Activated CD4-positive, alpha-beta T cell treated with anti-CD3 and anti-CD28 coated beads, Interleukin-2, amount 10 ng/mL, durations not matched to agents 7 days and 5 days (primary cell): ENCODE data around the gene AKIP1. TPM values are rescaled to one million over a fixed set of nuclear protein-coding genes. Genes with fewer than 3 reads are reported as not detected.
"Not testable (repeated sequence)": the region's sequence is repeated elsewhere in the genome, so short reads cannot be mapped to it uniquely, and the experiment has no call there.

ENCODE experiments used
- CTCF ChIA-PET: fragments of 350-600 bp; sonication (Branson Sonifier 250); formaldehyde crosslinking; loops from one replicate; lab custom pipeline; 2021; ENCODE audit warnings: antibody characterized with exemption; lab: Charles Lee
- POLR2A ChIA-PET: fragments of 350-600 bp; sonication (Branson Sonifier 250); formaldehyde crosslinking; loops from one replicate; lab custom pipeline; 2021; ENCODE audit warnings: antibody characterized with exemption; lab: Charles Lee
- DNase-seq: peaks from one replicate; pipeline ENCODE4 v3.0.0-alpha.2; 2020
- H3K27ac Mint-ChIP-seq: one replicate; pipeline ENCODE4 v1.8.0; 2021; ENCODE audit warnings: mild to moderate bottlenecking, moderate library complexity, mixed read lengths
- H3K27me3 Mint-ChIP-seq: one replicate; pipeline ENCODE4 v1.8.0; 2021; ENCODE audit warnings: mixed read lengths
- H3K36me3 Mint-ChIP-seq: one replicate; pipeline ENCODE4 v1.8.0; 2021; ENCODE audit warnings: low read depth, mixed read lengths
- H3K4me1 Mint-ChIP-seq: one replicate; pipeline ENCODE4 v1.8.0; 2021; ENCODE audit warnings: mixed read lengths
- H3K4me3 Mint-ChIP-seq: one replicate; pipeline ENCODE4 v1.8.0; 2021; ENCODE audit warnings: mild to moderate bottlenecking, moderate library complexity, mixed read lengths
- H3K9me3 Mint-ChIP-seq: one replicate; pipeline ENCODE4 v1.8.0; 2021; ENCODE audit warnings: mixed read lengths
- total RNA-seq, 2 experiments: library from RNA; stranded (reverse); gene quantifications; one replicate each; pipeline ENCODE4 v1.2.3, GENCODE V29; 2021

Gene AKIP1
- total RNA-seq, result 10 to 100 TPM; 30.0 to 35.0 TPM

DNA sequence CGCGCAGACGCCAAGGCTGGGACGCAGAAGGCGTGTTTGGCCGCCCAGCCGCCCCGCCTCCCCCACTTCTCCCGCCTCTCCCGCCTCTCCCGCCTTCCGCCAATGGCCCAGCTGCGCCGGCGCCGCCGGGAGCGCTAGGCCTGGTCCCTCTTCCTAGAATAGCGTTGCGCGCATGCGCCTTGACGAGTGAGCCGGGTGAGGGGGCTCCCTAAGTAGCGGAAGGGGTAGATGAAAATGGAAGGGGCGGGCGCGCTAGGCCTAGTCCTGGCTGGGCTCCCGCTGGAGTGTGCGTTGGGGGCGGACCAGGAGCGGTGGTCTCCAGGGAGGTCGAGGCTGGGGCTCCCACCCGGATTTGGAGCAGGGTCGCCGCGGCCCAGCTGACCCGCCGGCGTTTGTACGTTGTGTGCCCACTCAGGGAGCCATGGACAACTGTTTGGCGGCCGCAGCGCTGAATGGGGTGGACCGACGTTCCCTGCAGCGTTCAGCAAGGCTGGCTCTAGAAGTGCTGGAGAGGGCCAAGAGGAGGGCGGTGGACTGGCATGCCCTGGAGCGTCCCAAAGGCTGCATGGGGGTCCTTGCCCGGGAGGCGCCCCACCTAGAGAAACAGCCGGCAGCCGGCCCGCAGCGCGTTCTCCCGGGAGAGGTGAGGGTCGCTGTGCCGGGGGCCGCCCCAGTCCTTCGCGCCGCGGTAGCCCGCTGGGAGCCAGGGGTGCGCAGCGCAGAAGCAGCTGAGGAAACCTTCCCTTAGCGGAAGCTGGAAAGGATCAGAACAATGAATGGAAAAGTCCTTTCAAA lies at the start of gene AKIP1:
Gene AKIP1 (plus strand): TSS at position 161 of the 795 bp plus-strand sequence. CDS start 261 bp downstream, at position 422.
- Mint-ChIP-seq H3K27me3 (peaks cover 9% of the 10 kb centered on the region), H3K4me1 (peaks cover 61% of the 10 kb centered on the region), H3K9me3 (no peaks in the 10 kb centered on the region), H3K27ac (peak within 1 kb of the TSS; percentile 89), H3K36me3 (peaks cover 11% of the 10 kb centered on the region), H3K4me3 (peak within 1 kb of the TSS; percentile 92)
- peak; percentile 88 for DNase-seq
- CTCF ChIA-PET, result interaction anchor here (0.6 to 1.2 kb wide), 4 partner anchors 16 to 940 kb away, joined by 3 to 5 read pairs (median 3); no protein-coding TSS in a partner anchor
- POLR2A ChIA-PET, result interaction anchor here (0.7 to 1.2 kb wide), 3 partner anchors 12 to 1868 kb away, joined by 3 to 8 read pairs (median 4); no protein-coding TSS in a partner anchor

DNA sequence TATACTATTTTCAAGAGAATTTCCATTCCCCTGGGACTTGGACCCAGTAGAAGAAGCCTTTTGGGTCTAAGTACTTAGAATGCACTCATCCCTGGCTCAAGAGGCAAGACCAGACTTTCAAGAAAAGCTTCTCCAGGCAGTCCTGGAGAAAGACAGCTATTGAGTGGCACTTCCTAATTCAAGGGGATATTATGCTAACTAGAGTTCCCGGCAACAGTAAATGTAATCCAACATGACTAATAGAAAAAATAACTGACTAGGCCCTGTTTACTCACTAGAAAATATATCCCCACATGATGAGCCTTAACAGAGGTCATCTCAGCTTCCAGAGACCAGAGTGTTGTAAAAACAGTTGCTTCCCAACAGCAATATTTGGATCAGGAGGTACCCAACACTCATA lies 47.2 kb upstream of the AKIP1 start:
- H3K9me3 Mint-ChIP-seq, result no peaks in the 10 kb centered on the region
- ChIA-PET CTCF (no interaction called here), POLR2A (no interaction called here)
- no peaks in the 10 kb centered on the region for H3K36me3 Mint-ChIP-seq
- no peak overlapping the region for H3K27ac Mint-ChIP-seq
- H3K4me3 Mint-ChIP-seq, result no peak overlapping the region
- peaks cover 56% of the 10 kb centered on the region for H3K27me3 Mint-ChIP-seq
- no peaks in the 10 kb centered on the region for H3K4me1 Mint-ChIP-seq
- no peak for DNase-seq

DNA sequence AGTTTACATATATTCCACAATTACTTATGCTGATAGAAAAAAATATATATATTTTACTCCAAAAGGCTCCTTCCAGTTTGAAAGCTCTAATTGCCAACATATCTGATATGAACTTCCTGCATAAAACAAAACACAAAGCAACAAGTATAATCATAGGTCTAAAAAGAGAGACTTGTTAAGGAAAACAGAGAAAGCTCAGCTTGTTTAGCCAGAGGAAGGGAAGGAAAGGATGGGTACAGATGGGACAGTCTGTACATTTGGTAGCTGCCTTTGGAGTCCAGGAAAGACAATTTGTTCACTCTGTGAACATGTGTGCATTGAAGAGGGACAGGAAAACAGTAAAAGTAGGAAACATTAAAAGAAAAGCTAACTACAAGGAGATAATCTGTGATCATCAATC lies 45.7 kb upstream of the AKIP1 start:
- no peaks in the 10 kb centered on the region for H3K36me3 Mint-ChIP-seq
- CTCF ChIA-PET, result no interaction called here
- H3K4me1 Mint-ChIP-seq, result peaks cover under 1% of the 10 kb centered on the region
- POLR2A ChIA-PET, result no interaction called here
- peaks cover 62% of the 10 kb centered on the region for H3K27me3 Mint-ChIP-seq
- no peak overlapping the region for H3K27ac Mint-ChIP-seq
- no peak overlapping the region for H3K4me3 Mint-ChIP-seq
- DNase-seq, result no peak
- no peaks in the 10 kb centered on the region for H3K9me3 Mint-ChIP-seq

DNA sequence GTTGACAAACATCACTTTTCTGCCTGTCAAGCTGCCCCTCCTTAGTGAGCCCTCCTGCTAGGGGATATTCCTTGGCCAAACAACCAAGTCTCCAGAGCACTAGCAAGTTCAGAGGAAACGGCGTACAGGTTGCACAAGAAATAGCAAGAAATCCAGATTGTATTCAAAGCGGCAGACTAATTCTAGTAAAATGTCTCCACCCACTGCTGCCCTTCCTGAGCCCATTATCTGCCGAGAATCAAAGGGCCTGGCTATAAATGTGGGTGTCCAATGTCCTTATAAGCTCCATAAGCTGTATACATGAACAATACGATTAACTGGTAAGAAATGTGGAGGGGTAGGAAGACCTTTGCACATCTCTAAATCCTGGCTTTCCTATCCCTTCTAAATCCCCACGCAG lies 44.0 kb upstream of the AKIP1 start:
- H3K4me3 Mint-ChIP-seq, result no peak overlapping the region
- H3K36me3 Mint-ChIP-seq, result no peaks in the 10 kb centered on the region
- ChIA-PET POLR2A (no interaction called here), CTCF (interaction anchor here (1.1 kb wide), 1 partner anchor 219 kb away, joined by 3 read pairs; no protein-coding TSS in a partner anchor)
- H3K27me3 Mint-ChIP-seq, result peaks cover 60% of the 10 kb centered on the region
- H3K27ac Mint-ChIP-seq, result no peak overlapping the region
- no peak for DNase-seq
- H3K9me3 Mint-ChIP-seq, result no peaks in the 10 kb centered on the region
- peaks cover 8% of the 10 kb centered on the region for H3K4me1 Mint-ChIP-seq

GRCh38 chr11:8867931-8868631 lies 42.9 kb upstream of the AKIP1 start:
- CTCF ChIA-PET, result no interaction called here
- no peaks in the 10 kb centered on the region for H3K36me3 Mint-ChIP-seq
- DNase-seq, result no peak
- H3K4me1 Mint-ChIP-seq, result peaks cover 8% of the 10 kb centered on the region
- H3K27me3 Mint-ChIP-seq, result peaks cover 66% of the 10 kb centered on the region
- no peak overlapping the region for H3K4me3 Mint-ChIP-seq
- no peaks in the 10 kb centered on the region for H3K9me3 Mint-ChIP-seq
- POLR2A ChIA-PET, result no interaction called here
- no peak overlapping the region for H3K27ac Mint-ChIP-seq

DNA sequence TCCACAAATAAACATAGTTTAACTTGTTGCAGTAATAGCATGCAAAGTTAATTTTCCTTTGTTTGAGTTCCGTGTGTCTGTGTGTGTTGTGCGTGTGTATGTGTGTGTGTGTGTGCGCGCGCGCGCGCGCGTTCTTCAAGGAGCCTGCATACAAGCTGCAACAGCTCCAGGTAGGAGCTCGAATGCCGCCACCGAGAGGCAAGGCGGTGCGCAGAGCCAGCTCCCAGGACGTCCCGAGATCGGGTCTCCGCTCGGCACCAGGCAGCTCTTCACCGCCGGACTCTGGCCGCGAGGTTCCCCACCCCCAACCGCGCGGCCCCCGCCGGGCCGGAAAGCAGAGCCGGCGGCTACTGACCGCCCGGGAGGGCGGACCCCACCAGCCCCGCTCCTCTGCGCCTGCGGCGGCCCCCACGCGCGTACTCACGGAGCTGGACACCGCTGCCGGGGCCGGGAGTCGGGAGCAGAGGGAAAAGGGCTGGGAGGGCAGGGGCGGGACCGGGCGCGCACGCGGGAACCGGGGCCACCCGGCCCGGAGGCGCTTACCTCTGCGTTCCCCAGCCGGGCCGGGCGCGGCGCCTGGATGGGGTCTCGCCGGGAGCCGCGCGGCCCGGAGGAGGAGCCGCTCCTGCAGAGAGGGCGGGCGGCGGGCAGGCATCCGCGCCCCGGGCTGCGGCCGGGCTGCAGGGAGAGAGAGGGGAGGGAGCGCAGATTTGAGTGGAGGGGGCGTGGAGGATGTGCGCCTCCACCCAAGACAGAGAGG lies 40.4 kb upstream of the AKIP1 start:
- DNase-seq, result peak; percentile 19
- Mint-ChIP-seq H3K4me1 (peaks cover 19% of the 10 kb centered on the region), H3K27ac (no peak overlapping the region), H3K27me3 (peaks cover 65% of the 10 kb centered on the region), H3K9me3 (no peaks in the 10 kb centered on the region), H3K4me3 (peak overlapping the region; percentile 68), H3K36me3 (no peaks in the 10 kb centered on the region)
- ChIA-PET POLR2A (no interaction called here), CTCF (no interaction called here)

- Mint-ChIP-seq H3K4me3 (peak overlapping the region; percentile 38), H3K4me1 (peaks cover 19% of the 10 kb centered on the region), H3K36me3 (no peaks in the 10 kb centered on the region), H3K27me3 (peaks cover 67% of the 10 kb centered on the region), H3K9me3 (no peaks in the 10 kb centered on the region), H3K27ac (no peak overlapping the region)
- DNase-seq, result no peak
- ChIA-PET CTCF (interaction anchor here (0.6 kb wide), 1 partner anchor 1856 kb away, joined by 3 read pairs; no protein-coding TSS in a partner anchor), POLR2A (no interaction called here)
Measured at GRCh38 chr11:8871171-8871775, 39.7 kb upstream of the AKIP1 start.

- H3K4me3 Mint-ChIP-seq, result no peak overlapping the region
- H3K36me3 Mint-ChIP-seq, result no peaks in the 10 kb centered on the region
- ChIA-PET CTCF (no interaction called here), POLR2A (no interaction called here)
- H3K9me3 Mint-ChIP-seq, result no peaks in the 10 kb centered on the region
- no peak overlapping the region for H3K27ac Mint-ChIP-seq
- peaks cover 62% of the 10 kb centered on the region for H3K27me3 Mint-ChIP-seq
- peaks cover 19% of the 10 kb centered on the region for H3K4me1 Mint-ChIP-seq
- DNase-seq, result no peak
Measured at GRCh38 chr11:8871962-8872361, 39.0 kb upstream of the AKIP1 start.

DNA sequence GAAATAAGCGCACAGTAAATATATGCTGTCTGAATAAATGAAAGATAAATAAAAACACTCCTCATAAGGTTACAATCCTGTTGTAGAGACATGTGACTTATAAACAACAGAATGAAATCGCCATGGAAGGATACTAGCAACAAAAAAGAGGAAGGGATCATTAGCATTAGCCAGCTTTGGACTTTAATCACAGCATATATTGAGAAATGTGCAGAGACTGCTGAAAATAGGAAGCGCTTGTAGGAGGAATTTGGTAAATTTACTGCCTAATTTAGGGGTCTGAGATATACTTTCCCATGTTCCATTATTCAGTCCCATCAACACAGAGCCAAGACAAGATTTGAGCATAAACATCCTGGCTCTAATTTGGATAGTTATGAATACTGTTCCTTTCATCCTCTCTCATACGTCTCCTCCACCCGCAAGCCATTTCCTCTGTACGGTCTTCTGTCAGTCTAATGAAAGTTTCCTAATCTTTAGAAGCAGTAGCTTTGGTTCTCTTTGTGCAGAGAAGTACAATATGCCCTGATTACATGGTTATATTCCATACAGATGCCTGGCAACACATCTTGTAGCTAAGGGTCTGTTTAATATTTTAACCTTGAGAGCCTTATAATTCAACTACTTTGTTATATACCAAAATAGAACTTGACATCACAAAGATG lies 37.1 kb upstream of the AKIP1 start:
- no peak overlapping the region for H3K27ac Mint-ChIP-seq
- CTCF ChIA-PET, result interaction anchor here (1.0 to 1.7 kb wide), 2 partner anchors 13 to 64 kb away, joined by 4 read pairs; a partner anchor contains a TSS
- no peaks in the 10 kb centered on the region for H3K36me3 Mint-ChIP-seq
- no peak overlapping the region for H3K4me3 Mint-ChIP-seq
- peaks cover 58% of the 10 kb centered on the region for H3K27me3 Mint-ChIP-seq
- H3K9me3 Mint-ChIP-seq, result no peaks in the 10 kb centered on the region
- H3K4me1 Mint-ChIP-seq, result peaks cover 19% of the 10 kb centered on the region
- DNase-seq, result no peak
- POLR2A ChIA-PET, result interaction anchor here (0.6 kb wide), 1 partner anchor 556 kb away, joined by 4 read pairs; no protein-coding TSS in a partner anchor

DNA sequence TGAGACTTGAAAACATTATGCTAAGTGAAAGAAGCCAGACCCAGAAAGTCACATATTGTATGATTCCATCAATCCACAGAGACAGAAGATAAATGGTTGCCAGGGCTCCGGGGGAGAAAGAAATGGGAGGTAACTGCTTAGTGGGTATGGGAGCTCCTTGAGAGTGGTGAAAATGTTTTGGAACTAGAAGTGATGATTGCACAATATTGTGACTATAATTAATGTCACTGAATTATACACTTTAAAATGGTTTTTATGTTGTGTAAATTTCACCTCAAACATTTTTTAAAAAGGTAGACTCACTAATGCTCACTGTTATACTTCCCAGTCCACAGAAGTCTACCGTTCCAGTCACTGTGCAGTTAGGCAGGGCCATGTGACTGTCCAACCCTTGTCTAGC lies 32.2 kb upstream of the AKIP1 start:
- DNase-seq, result no peak
- Mint-ChIP-seq H3K27ac (no peak overlapping the region), H3K36me3 (no peaks in the 10 kb centered on the region), H3K4me3 (no peak overlapping the region), H3K9me3 (no peaks in the 10 kb centered on the region), H3K4me1 (peaks cover 8% of the 10 kb centered on the region), H3K27me3 (peaks cover 38% of the 10 kb centered on the region)
- ChIA-PET POLR2A (interaction anchor here (0.6 kb wide), 1 partner anchor 1665 kb away, joined by 6 read pairs; no protein-coding TSS in a partner anchor), CTCF (no interaction called here)

- H3K36me3 Mint-ChIP-seq, POLR2A ChIA-PET, H3K4me1 Mint-ChIP-seq, H3K9me3 Mint-ChIP-seq, H3K27ac Mint-ChIP-seq, CTCF ChIA-PET, DNase-seq, H3K4me3 Mint-ChIP-seq: not testable (repeated sequence)
- peaks cover 27% of the 10 kb centered on the region for H3K27me3 Mint-ChIP-seq
Measured at GRCh38 chr11:8881585-8881984, 29.4 kb upstream of the AKIP1 start.

DNA sequence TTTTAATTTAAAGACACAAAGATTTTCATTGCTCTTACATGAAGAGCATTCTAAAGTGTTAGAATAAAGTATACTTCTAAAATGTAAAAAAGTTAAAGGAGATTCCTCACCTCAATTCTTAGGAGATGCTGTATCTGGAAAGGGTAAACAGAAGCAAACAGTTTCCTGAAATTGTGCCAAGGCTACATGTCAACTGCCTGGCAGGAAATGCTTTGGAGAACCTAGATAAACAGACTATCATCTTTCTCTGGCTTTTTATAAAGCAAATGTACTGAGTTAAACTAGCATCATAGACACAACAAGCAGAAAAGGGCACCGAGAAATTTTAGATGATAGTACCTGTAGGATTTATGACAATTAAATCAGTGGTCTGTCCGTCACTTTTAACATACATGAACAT lies 24.7 kb upstream of the AKIP1 start:
- no peak for DNase-seq
- Mint-ChIP-seq H3K4me1 (no peaks in the 10 kb centered on the region), H3K9me3 (peaks cover 9% of the 10 kb centered on the region), H3K4me3 (no peak overlapping the region), H3K27me3 (peaks cover 20% of the 10 kb centered on the region), H3K36me3 (no peaks in the 10 kb centered on the region), H3K27ac (no peak overlapping the region)
- CTCF ChIA-PET, result interaction anchor here (1.1 kb wide), 1 partner anchor 13 kb away, joined by 4 read pairs; no protein-coding TSS in a partner anchor
- POLR2A ChIA-PET, result no interaction called here
